Breast epithelium (tissue), 4 donors: ENCODE data around the gene LRP6. TPM values are rescaled to one million over a fixed set of nuclear protein-coding genes. Genes with fewer than 3 reads are reported as not detected.
A peak's percentile ranks its signal among the peaks of the same experiment; 100 is the strongest.
"Not testable (repeated sequence)": the region's sequence is repeated elsewhere in the genome, so short reads cannot be mapped to it uniquely, and the experiment has no call there.

ENCODE experiments used
- DNase-seq, 2 donors: peaks; one replicate each; pipeline ENCODE4 v3.0.0-alpha.2; 2019; ENCODE audit warnings: low spot score in 2 of 2
- H3K27ac ChIP-seq, 2 donors: fragments of 200-600 bp; sonication (generic) in 1 of 2; one replicate each; pipeline ENCODE4 v1.5.1; 2016 to 2019; ENCODE audit warnings: mild to moderate bottlenecking in 1 of 2
- H3K27me3 ChIP-seq, 2 donors: fragments of 200-600 bp; sonication (generic) in 1 of 2; one replicate each; pipeline versions ENCODE4 v1.5.1 to v1.6.0; 2017 to 2019; ENCODE audit warnings: control low read depth in 1 of 2, mild to moderate bottlenecking in 1 of 2
- H3K36me3 ChIP-seq: fragments of 200-600 bp; one replicate; pipeline ENCODE4 v1.5.1; 2019
- H3K4me1 ChIP-seq, 2 donors: fragments of 200-600 bp; sonication (generic); one replicate each; pipeline ENCODE4 v1.5.1; 2016 to 2019; ENCODE audit warnings: control low read depth in 1 of 2
- H3K4me3 ChIP-seq, 3 donors: fragments of 200-600 bp; sonication (generic); 1 replicate in 2 of 3; 2 replicates in 1 of 3; pipeline ENCODE4 v1.5.1; 2016 to 2019; ENCODE audit warnings: mild to moderate bottlenecking in 3 of 3, moderate library complexity in 2 of 3
- H3K9me3 ChIP-seq, 2 donors: fragments of 200-600 bp; sonication (generic) in 1 of 2; one replicate each; pipeline ENCODE4 v1.5.1; 2016 to 2019; ENCODE audit warnings: control low read depth in 1 of 2
- CTCF ChIP-seq, 3 donors: fragments of 450-650 bp; IDR thresholded peaks; one replicate each; pipeline ENCODE4 v1.5.1; 2016 to 2017; ENCODE audit warnings: antibody characterized with exemption in 3 of 3, mild to moderate bottlenecking in 3 of 3, moderate library complexity in 3 of 3
- POLR2A ChIP-seq: fragments of 450-650 bp; IDR thresholded peaks from one replicate; pipeline ENCODE4 v1.6.1; 2016; ENCODE audit warnings: antibody characterized with exemption, mild to moderate bottlenecking, moderate library complexity
- POLR2AphosphoS5 ChIP-seq, 3 donors: sonication (generic); formaldehyde crosslinking; IDR thresholded peaks; one replicate each; pipeline ENCODE4 v1.6.1; 2017; ENCODE audit warnings: antibody characterized with exemption in 3 of 3
- intact Hi-C: fragments of 100-400 bp; cut with DNase I; formaldehyde crosslinking; loops from one replicate; pipeline ENCODE4 v1.15.1; 2023; ENCODE audit warnings: low total_unique reads
- total RNA-seq, 3 donors: library from RNA; depleted of rRNA; stranded (reverse); fragments of >200 nt; gene quantifications; one replicate each; pipeline ENCODE4 v1.1.0, GENCODE V29; 2016

LRP6 gene
- 10 to 100 TPM; 28.6 to 69.1 (median 52.4) TPM for total RNA-seq

- H3K9me3 ChIP-seq, result no peaks in the 10 kb centered on the region
- no peaks in the 10 kb centered on the region for H3K27me3 ChIP-seq
- TF ChIP-seq POLR2AphosphoS5 (IDR thresholded peaks at IDR 0.05) (peak; percentile 90 to 96 (median 91)), POLR2A (peak; percentile 67), CTCF (IDR thresholded peaks at IDR 0.05) (peak in 1 of 3 donors; percentile 20)
- DNase-seq, result peak; percentile 78 to 88
- peaks cover 0 to 3% of the 10 kb centered on the region in 2 donors for H3K4me1 ChIP-seq
- no peaks in the 10 kb centered on the region for H3K36me3 ChIP-seq
- H3K4me3 ChIP-seq, result peak within 1 kb of the TSS; percentile 77 to 86 (median 85)
- H3K27ac ChIP-seq, result peak within 1 kb of the TSS; percentile 99 to 100
- intact Hi-C loops, result loop anchor here (2.0 to 5.0 kb wide), 2 partner anchors 438 to 575 kb away; no protein-coding TSS in a partner anchor
Observed at GRCh38 chr12:12266873-12267741, at the start of gene LRP6. Gene LRP6, minus strand, starts transcription at chr12:12267044. Its CDS starts 309 bp downstream, at chr12:12266735.

- intact Hi-C loops, result loop anchor here (10.0 kb wide), 1 partner anchor 1139 kb away; no protein-coding TSS in a partner anchor
Observed at GRCh38 chr12:12315838-12316237, 49.0 kb upstream of the LRP6 start.

GRCh38 chr12:12310695-12311094 is 43.9 kb upstream of the LRP6 start:
- not testable (repeated sequence) for H3K4me1 ChIP-seq, H3K9me3 ChIP-seq, H3K4me3 ChIP-seq, DNase-seq, H3K36me3 ChIP-seq, H3K27me3 ChIP-seq, H3K27ac ChIP-seq
- intact Hi-C loops, result loop anchor here (10.0 kb wide), 1 partner anchor 1144 kb away; no protein-coding TSS in a partner anchor

More at GRCh38 chr12:12315838-12316237, 49.0 kb upstream of the LRP6 start:
- no peaks in the 10 kb centered on the region for H3K27me3 ChIP-seq
- H3K4me3 ChIP-seq, result no peak overlapping the region
- H3K4me1 ChIP-seq, result no peaks in the 10 kb centered on the region
- H3K36me3 ChIP-seq, result no peaks in the 10 kb centered on the region
- TF ChIP-seq CTCF (IDR thresholded peaks at IDR 0.05) (no peak), POLR2AphosphoS5 (IDR thresholded peaks at IDR 0.05) (no peak), POLR2A (no peak)
- no peaks in the 10 kb centered on the region for H3K9me3 ChIP-seq
- DNase-seq, result no peak
- no peak overlapping the region for H3K27ac ChIP-seq

- H3K36me3 ChIP-seq, result no peaks in the 10 kb centered on the region
- no peaks in the 10 kb centered on the region for H3K9me3 ChIP-seq
- no peak for DNase-seq
- H3K4me1 ChIP-seq, result no peaks in the 10 kb centered on the region
- H3K4me3 ChIP-seq, result no peak overlapping the region
- intact Hi-C loops, result no loop called here
- H3K27me3 ChIP-seq, result no peaks in the 10 kb centered on the region
- no peak for TF ChIP-seq CTCF (IDR thresholded peaks at IDR 0.05)
- H3K27ac ChIP-seq, result no peak overlapping the region
Observed at GRCh38 chr12:12305568-12306300, 38.9 kb upstream of the LRP6 start.

GRCh38 chr12:12302976-12303375 is 36.1 kb upstream of the LRP6 start:
- no peak for DNase-seq
- Histone ChIP-seq H3K27me3 (no peaks in the 10 kb centered on the region), H3K27ac (no peak overlapping the region), H3K4me3 (no peak overlapping the region), H3K9me3 (no peaks in the 10 kb centered on the region), H3K36me3 (no peaks in the 10 kb centered on the region), H3K4me1 (no peaks in the 10 kb centered on the region)
- intact Hi-C loops, result no loop called here
- TF ChIP-seq POLR2A, result no peak
- TF ChIP-seq POLR2AphosphoS5 (IDR thresholded peaks at IDR 0.05), result no peak
- no peak for TF ChIP-seq CTCF (IDR thresholded peaks at IDR 0.05)
